Fibroblast of lung (primary cell): ENCODE measurements around the gene EDA. TPM values are rescaled to one million over a fixed set of nuclear protein-coding genes. Genes with fewer than 3 reads are reported as not detected.

ENCODE experiments used
- DNase-seq, 2 donors: peaks; one replicate each; pipeline versions ENCODE4 v3.0.0 to v3.0.0-alpha.2; 2010; ENCODE audit warnings: low read depth in 2 of 2
- H2AFZ ChIP-seq: 2 replicates; pipeline ENCODE4 v1.5.1; 2012; ENCODE audit warnings: low read length, control low read depth, inconsistent platforms
- H3K27ac ChIP-seq: 2 replicates; pipeline ENCODE4 v1.5.1; 2011; ENCODE audit warnings: low read length, control low read depth; ENCODE audit not compliant: insufficient read depth
- H3K27me3 ChIP-seq: 2 replicates; pipeline ENCODE4 v1.5.1; 2011; ENCODE audit warnings: mild to moderate bottlenecking, low read length; ENCODE audit not compliant: control insufficient read depth, insufficient read depth
- H3K36me3 ChIP-seq: 2 replicates; pipeline ENCODE4 v1.5.1; 2011; ENCODE audit warnings: low read length; ENCODE audit not compliant: control insufficient read depth, insufficient read depth
- H3K4me1 ChIP-seq: 2 replicates; pipeline ENCODE4 v1.5.1; 2011; ENCODE audit warnings: low read length; ENCODE audit not compliant: control insufficient read depth, insufficient read depth; ENCODE audit errors: extremely low read depth
- H3K4me2 ChIP-seq: 2 replicates; pipeline ENCODE4 v1.5.1; 2011; ENCODE audit warnings: low read length, control low read depth; ENCODE audit not compliant: insufficient read depth; ENCODE audit errors: extremely low read depth
- H3K4me3 ChIP-seq, 4 experiments: fragments of 200-600 bp in 1 of 4; sonication (generic) in 1 of 4; replicated peaks in 1 of 4; 2 replicates each; pipeline ENCODE4 v1.5.1; 2011 to 2016; ENCODE audit warnings: low read length in 4 of 4, low read depth in 3 of 4, mild to moderate bottlenecking in 3 of 4, control low read depth in 2 of 4, inconsistent platforms in 1 of 4, mixed read lengths in 1 of 4; ENCODE audit not compliant: insufficient read depth in 1 of 4; ENCODE audit errors: control extremely low read depth in 1 of 4
- H3K79me2 ChIP-seq: 2 replicates; pipeline ENCODE4 v1.5.1; 2012; ENCODE audit warnings: mild to moderate bottlenecking, low read length, inconsistent platforms; ENCODE audit not compliant: control insufficient read depth, insufficient read depth
- H3K9ac ChIP-seq: 2 replicates; pipeline ENCODE4 v1.5.1; 2011; ENCODE audit warnings: mild to moderate bottlenecking, low read length, control low read depth; ENCODE audit not compliant: insufficient read depth
- H3K9me3 ChIP-seq: 2 replicates; pipeline ENCODE4 v1.5.1; 2012; ENCODE audit warnings: low read depth, low read length; ENCODE audit not compliant: control insufficient read depth, insufficient read depth
- H4K20me1 ChIP-seq: 2 replicates; pipeline ENCODE4 v1.5.1; 2011; ENCODE audit warnings: low read length; ENCODE audit not compliant: control insufficient read depth, insufficient read depth; ENCODE audit errors: extremely low read depth
- CTCF ChIP-seq, 2 donors: IDR thresholded peaks in 1 of 2; conservative IDR thresholded peaks in 1 of 2; 1 replicate in 1 of 2; 2 replicates in 1 of 2; pipeline ENCODE4 v1.5.1; 2011 to 2012; ENCODE audit warnings: low read length in 2 of 2, control low read depth in 1 of 2, inconsistent platforms in 1 of 2, low read depth in 1 of 2, mild to moderate bottlenecking in 1 of 2
- EZH2 ChIP-seq: IDR thresholded peaks from 2 replicates; pipeline ENCODE4 v1.5.1; 2012; ENCODE audit warnings: low read length, control low read depth, mild to moderate bottlenecking; ENCODE audit errors: missing control alignments
- polyA plus RNA-seq, 2 donors: library from polyadenylated mRNA; depleted of rRNA in 1 of 2; stranded (reverse) in 1 of 2; unstranded in 1 of 2; fragments of >200 nt; gene quantifications; 2 replicates each; pipeline ENCODE4 v1.2.1, GENCODE V29; 2011 to 2012; ENCODE audit warnings: missing spikeins in 1 of 2
- total RNA-seq: library from RNA; depleted of rRNA; stranded (reverse); fragments of >200 nt; gene quantifications from 2 replicates; pipeline ENCODE4 v1.2.1, GENCODE V29; 2014

The EDA gene
- total and polyA plus RNA-seq, 2 donors (not counting 1 experiment from before 2014, with no cell fraction given), result 0.17 to 0.20 TPM

DNA sequence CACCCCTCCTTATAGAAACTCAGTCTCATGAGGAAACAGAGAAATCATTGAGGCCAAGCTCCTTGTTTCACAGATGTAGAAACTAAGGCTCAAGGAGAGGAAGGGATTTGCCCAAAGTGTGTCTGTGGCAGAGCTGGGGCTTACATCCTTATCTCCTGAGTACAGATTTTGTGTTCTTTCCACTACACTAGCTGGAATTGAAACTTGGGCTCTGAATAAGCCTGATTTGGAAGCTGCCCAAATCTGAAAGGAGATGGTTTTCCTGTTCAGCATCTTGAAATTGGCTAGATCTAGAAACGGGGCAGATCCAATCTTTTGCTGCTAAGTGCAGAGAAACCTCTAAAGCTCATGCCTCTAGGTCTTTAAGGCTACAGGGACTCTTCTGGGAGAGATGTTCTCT lies 409.6 kb downstream of the EDA start:
- Histone ChIP-seq H3K4me2 (no peak overlapping the region), H2AFZ (no peak overlapping the region), H4K20me1 (no peaks in the 10 kb centered on the region), H3K27ac (no peak overlapping the region), H3K36me3 (no peaks in the 10 kb centered on the region), H3K79me2 (no peaks in the 10 kb centered on the region), H3K9me3 (no peaks in the 10 kb centered on the region), H3K4me1 (no peaks in the 10 kb centered on the region), H3K9ac (no peak overlapping the region), H3K27me3 (no peaks in the 10 kb centered on the region), H3K4me3 (no peak overlapping the region)
- peak in 1 of 2 donors; percentile 4 for DNase-seq
- TF ChIP-seq EZH2 (no peak), CTCF (conservative IDR thresholded peaks at IDR 0.05 in 1 of 2, IDR thresholded peaks at IDR 0.05 in 1 of 2; ENCODE audit: low read depth in 1 of 2, low read length in 2 of 2) (no peak)

- Histone ChIP-seq H3K27ac (no peak overlapping the region), H4K20me1 (no peaks in the 10 kb centered on the region), H3K79me2 (no peaks in the 10 kb centered on the region), H3K36me3 (no peaks in the 10 kb centered on the region), H3K9me3 (no peaks in the 10 kb centered on the region), H3K4me1 (no peaks in the 10 kb centered on the region), H3K27me3 (no peaks in the 10 kb centered on the region), H3K9ac (no peak overlapping the region), H2AFZ (no peak overlapping the region), H3K4me3 (no peak overlapping the region), H3K4me2 (no peak overlapping the region)
- TF ChIP-seq EZH2 (no peak), CTCF (conservative IDR thresholded peaks at IDR 0.05 in 1 of 2, IDR thresholded peaks at IDR 0.05 in 1 of 2; ENCODE audit: low read depth in 1 of 2, low read length in 2 of 2) (no peak)
- DNase-seq, result no peak
Measured at GRCh38 chrX:70026112-70026850, 410.4 kb downstream of the EDA start.

- H3K9me3 ChIP-seq, result no peaks in the 10 kb centered on the region
- no peaks in the 10 kb centered on the region for H3K27me3 ChIP-seq
- no peaks in the 10 kb centered on the region for H3K36me3 ChIP-seq
- no peak for DNase-seq
- no peaks in the 10 kb centered on the region for H3K79me2 ChIP-seq
- H3K4me3 ChIP-seq, result no peak overlapping the region
- H3K9ac ChIP-seq, result no peak overlapping the region
- TF ChIP-seq EZH2, result no peak
- no peak for TF ChIP-seq CTCF (conservative IDR thresholded peaks at IDR 0.05 in 1 of 2, IDR thresholded peaks at IDR 0.05 in 1 of 2; ENCODE audit: low read depth in 1 of 2, low read length in 2 of 2)
- H3K4me2 ChIP-seq, result no peak overlapping the region
- H3K4me1 ChIP-seq, result no peaks in the 10 kb centered on the region
- H4K20me1 ChIP-seq, result no peaks in the 10 kb centered on the region
- H2AFZ ChIP-seq, result no peak overlapping the region
- no peak overlapping the region for H3K27ac ChIP-seq
Measured at GRCh38 chrX:70026851-70027200, 410.9 kb downstream of the EDA start.
